Endodermal cell (in vitro differentiated cells): Measurements from ENCODE around the gene SSC5D. TPM values are rescaled to one million over a fixed set of nuclear protein-coding genes. Genes with fewer than 3 reads are reported as not detected.
A peak's percentile ranks its signal among the peaks of the same experiment; 100 is the strongest.

ENCODE experiments used
- DNase-seq: peaks from one replicate; pipeline ENCODE4 v3.0.0-alpha.2; 2017
- H3K27ac ChIP-seq: 2 replicates; pipeline ENCODE4 v1.5.1; 2013; ENCODE audit warnings: mild to moderate bottlenecking, low read depth, low read length, moderate library complexity
- H3K27me3 ChIP-seq: 2 replicates; pipeline ENCODE4 v1.6.1; 2013; ENCODE audit warnings: mild to moderate bottlenecking, low read length, moderate library complexity; ENCODE audit not compliant: insufficient read depth, control insufficient read depth, poor library complexity, severe bottlenecking
- H3K36me3 ChIP-seq: 2 replicates; pipeline ENCODE4 v1.7.0; 2013; ENCODE audit warnings: mild to moderate bottlenecking, low read length, moderate library complexity; ENCODE audit not compliant: control insufficient read depth, insufficient read depth
- H3K4me1 ChIP-seq: one replicate; pipeline ENCODE4 v1.7.0; 2013; ENCODE audit warnings: low read length; ENCODE audit not compliant: control insufficient read depth, insufficient read depth
- H3K4me3 ChIP-seq: 2 replicates; pipeline ENCODE4 v1.5.1; 2013; ENCODE audit warnings: mild to moderate bottlenecking, low read length, moderate library complexity
- H3K9ac ChIP-seq: 2 replicates; pipeline ENCODE4 v1.6.1; 2013; ENCODE audit warnings: mild to moderate bottlenecking, low read length, moderate library complexity; ENCODE audit not compliant: poor library complexity, severe bottlenecking; ENCODE audit errors: extremely low read depth
- H3K9me3 ChIP-seq: 2 replicates; pipeline ENCODE4 v1.6.1; 2013; ENCODE audit warnings: mild to moderate bottlenecking, low read length, moderate library complexity; ENCODE audit not compliant: control insufficient read depth
- H3K27ac Mint-ChIP-seq: 2 replicates; pipeline ENCODE4 v1.8.0; 2020; ENCODE audit warnings: mixed read lengths
- H3K27me3 Mint-ChIP-seq: 2 replicates; pipeline ENCODE4 v1.8.0; 2021; ENCODE audit warnings: mild to moderate bottlenecking, mixed read lengths; ENCODE audit not compliant: insufficient read depth
- H3K36me3 Mint-ChIP-seq: 2 replicates; pipeline ENCODE4 v1.8.0; 2020; ENCODE audit warnings: low read depth, mixed read lengths
- H3K4me1 Mint-ChIP-seq: 2 replicates; pipeline ENCODE4 v1.8.0; 2020; ENCODE audit warnings: mixed read lengths
- H3K4me3 Mint-ChIP-seq: 2 replicates; pipeline ENCODE4 v1.8.0; 2020; ENCODE audit warnings: mild to moderate bottlenecking, moderate library complexity, mixed read lengths
- H3K9me3 Mint-ChIP-seq: 2 replicates; pipeline ENCODE4 v1.8.0; 2020; ENCODE audit warnings: mild to moderate bottlenecking, mixed read lengths
- WGBS, 2 experiments: methylation state at CpG; one replicate each; pipeline versions ENCODE4 v1.1.5 to v1.1.7; 2013; ENCODE audit warnings: missing lambda C conversion rate in 2 of 2, mixed read lengths in 1 of 2; ENCODE audit not compliant: insufficient coverage in 1 of 2, insufficient read length in 1 of 2; 5-methylcytosine and 5-hydroxymethylcytosine counted together
- total RNA-seq, 2 donors: library from RNA; stranded (reverse); fragmentation: NEBNext Ultra II Directional in 1 of 2; extraction: Animal tissue kit (Norgen Biotek cat#: 25700) in 1 of 2; gene quantifications; 2 replicates in 1 of 2; 3 replicates in 1 of 2; pipeline ENCODE4 v1.2.1, GENCODE V29; 2021
- TF ChIP-seq, protein P1 (sequence below): fragments of 200-600 bp; sonication (generic); conservative IDR thresholded peaks from 2 replicates; pipeline ENCODE4 v1.5.0; 2021; ENCODE audit warnings: antibody characterized with exemption, mild to moderate bottlenecking

Gene SSC5D
- total RNA-seq, 2 donors from 2014 or later = 1.4 to 2.4 TPM

DNA sequence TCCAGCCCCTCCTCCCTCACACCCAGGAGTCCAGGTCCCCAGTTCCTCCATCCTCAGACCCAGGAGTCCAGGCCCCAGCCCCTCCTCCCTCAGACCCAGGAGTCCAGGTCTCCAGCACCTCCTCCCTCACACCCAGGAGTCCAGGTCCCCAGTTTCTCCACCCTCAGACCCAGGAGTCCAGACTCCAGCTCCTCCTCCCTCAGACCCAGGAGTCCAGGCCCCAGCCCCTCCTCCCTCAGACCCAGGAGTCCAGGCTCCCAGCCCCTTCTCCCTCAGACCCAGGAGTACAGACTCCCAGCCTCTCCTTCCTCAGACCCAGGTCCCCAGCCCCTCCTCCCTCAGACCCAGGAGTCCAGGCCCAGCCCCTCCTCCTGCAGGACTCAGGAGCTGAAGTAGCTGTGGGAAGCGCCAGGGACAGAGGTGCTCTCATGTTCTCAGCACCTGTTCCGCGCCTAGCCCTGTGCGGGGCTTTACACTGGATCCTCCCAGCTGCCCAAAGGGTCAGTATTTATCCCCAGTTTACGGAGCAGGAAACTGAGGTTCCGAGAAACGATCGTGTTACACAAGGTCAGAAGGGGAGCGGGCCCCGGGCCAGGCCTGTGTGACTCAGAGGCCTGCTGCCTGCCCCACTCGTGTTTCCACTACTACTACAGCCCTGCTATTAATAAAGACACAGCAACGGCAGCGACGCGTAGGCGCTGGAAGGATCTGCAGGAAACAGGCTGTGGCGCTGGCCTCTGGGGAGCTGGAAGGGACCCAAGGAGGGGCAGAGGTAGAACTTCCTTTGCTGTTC, 58.8 kb downstream of the SSC5D start:
- no peak overlapping the region for H3K4me3 Mint-ChIP-seq
- H3K4me3 ChIP-seq = no peak overlapping the region
- H3K27ac ChIP-seq = no peak overlapping the region
- H3K27me3 Mint-ChIP-seq = peaks cover 15% of the 10 kb centered on the region
- H3K9me3 ChIP-seq = no peaks in the 10 kb centered on the region
- DNase-seq = no peak
- no peaks in the 10 kb centered on the region for H3K36me3 Mint-ChIP-seq
- H3K27ac Mint-ChIP-seq = no peak overlapping the region
- no peaks in the 10 kb centered on the region for H3K27me3 ChIP-seq
- H3K36me3 ChIP-seq = no peaks in the 10 kb centered on the region
- no peaks in the 10 kb centered on the region for H3K9me3 Mint-ChIP-seq
- H3K4me1 ChIP-seq = peaks cover 2% of the 10 kb centered on the region
- WGBS, 2 experiments = 75 to 83% methylated on average over 13 to 17 of the region's 17 CpGs
- TF ChIP-seq, protein P1, sequence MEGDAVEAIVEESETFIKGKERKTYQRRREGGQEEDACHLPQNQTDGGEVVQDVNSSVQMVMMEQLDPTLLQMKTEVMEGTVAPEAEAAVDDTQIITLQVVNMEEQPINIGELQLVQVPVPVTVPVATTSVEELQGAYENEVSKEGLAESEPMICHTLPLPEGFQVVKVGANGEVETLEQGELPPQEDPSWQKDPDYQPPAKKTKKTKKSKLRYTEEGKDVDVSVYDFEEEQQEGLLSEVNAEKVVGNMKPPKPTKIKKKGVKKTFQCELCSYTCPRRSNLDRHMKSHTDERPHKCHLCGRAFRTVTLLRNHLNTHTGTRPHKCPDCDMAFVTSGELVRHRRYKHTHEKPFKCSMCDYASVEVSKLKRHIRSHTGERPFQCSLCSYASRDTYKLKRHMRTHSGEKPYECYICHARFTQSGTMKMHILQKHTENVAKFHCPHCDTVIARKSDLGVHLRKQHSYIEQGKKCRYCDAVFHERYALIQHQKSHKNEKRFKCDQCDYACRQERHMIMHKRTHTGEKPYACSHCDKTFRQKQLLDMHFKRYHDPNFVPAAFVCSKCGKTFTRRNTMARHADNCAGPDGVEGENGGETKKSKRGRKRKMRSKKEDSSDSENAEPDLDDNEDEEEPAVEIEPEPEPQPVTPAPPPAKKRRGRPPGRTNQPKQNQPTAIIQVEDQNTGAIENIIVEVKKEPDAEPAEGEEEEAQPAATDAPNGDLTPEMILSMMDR = no peak
- peaks cover 19% of the 10 kb centered on the region for H3K4me1 Mint-ChIP-seq
- H3K9ac ChIP-seq = no peak overlapping the region

DNA sequence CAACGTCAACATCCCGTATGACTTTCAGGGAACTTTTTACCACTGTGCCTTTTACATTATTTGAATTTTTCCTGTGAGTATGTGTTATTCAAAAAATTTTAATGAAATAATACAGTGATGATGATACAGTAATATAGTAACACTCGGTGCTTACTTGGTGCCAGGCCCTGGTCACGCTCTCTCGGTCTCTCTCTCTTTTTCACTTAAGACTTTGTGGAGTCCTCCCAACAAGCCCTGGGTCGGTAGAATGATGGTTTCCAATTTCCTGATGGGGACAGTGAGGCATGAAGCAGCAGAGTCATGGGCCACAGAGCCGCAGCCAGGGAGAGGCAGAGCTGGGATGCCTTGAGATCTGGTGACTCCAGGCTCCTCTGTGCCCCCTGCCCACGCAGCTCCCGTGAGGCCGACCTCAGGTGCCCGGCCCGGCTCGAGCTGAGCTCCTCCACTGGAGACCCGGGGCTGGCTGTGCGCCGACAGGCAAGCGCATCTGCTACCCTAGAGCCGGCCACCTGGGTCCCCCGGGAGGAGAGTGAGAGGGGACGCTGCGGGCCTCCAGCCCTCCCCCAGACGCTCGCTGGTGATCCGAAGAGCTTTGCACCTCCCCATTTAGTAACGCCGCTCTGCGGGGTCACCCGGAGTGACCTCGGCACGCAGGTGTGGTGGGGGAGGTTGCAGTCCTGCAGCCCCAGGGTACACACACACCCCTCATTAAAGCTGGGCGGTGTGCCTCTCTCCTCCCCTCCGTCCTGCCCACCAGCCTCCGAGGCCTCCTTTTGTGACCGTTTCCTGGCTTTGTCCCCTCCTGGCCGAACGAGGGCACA, 61.5 kb downstream of the SSC5D start:
- Histone ChIP-seq H3K4me1 (peaks cover 6% of the 10 kb centered on the region), H3K4me3 (peak overlapping the region; percentile 64), H3K27me3 (no peaks in the 10 kb centered on the region), H3K36me3 (no peaks in the 10 kb centered on the region), H3K9me3 (no peaks in the 10 kb centered on the region), H3K9ac (peak overlapping the region; percentile 45), H3K27ac (peak overlapping the region; percentile 0)
- peak; percentile 83 for DNase-seq
- Mint-ChIP-seq H3K4me3 (peak overlapping the region; percentile 56), H3K27me3 (peaks cover 5% of the 10 kb centered on the region), H3K9me3 (no peaks in the 10 kb centered on the region), H3K27ac (peak overlapping the region; percentile 91), H3K4me1 (peaks cover 34% of the 10 kb centered on the region), H3K36me3 (no peaks in the 10 kb centered on the region)
- TF ChIP-seq, protein P1 = peak; percentile 51
- 8 to 21% methylated on average over 6 to 29 of the region's 36 CpGs for WGBS, 2 experiments

DNA sequence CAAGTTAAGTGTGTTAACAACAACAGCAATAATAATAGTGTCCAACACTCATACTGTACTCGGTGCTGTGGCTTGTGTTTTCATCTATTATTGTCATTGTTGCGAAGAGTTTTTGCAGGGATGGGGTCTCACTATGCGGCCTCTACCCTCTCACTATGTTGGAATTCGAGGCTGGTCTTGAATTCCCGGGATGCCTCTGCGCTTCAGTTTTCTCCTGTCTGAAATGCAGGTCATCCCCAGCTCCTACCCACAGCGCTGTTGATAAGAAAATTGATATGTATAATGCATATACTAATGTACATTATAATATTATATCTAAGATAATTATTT, 62.0 kb downstream of the SSC5D start:
- Histone ChIP-seq H3K4me3 (peak overlapping the region; percentile 64), H3K27ac (peak overlapping the region; percentile 0), H3K9me3 (no peaks in the 10 kb centered on the region), H3K4me1 (peaks cover 6% of the 10 kb centered on the region), H3K27me3 (no peaks in the 10 kb centered on the region), H3K9ac (peak overlapping the region; percentile 45), H3K36me3 (no peaks in the 10 kb centered on the region)
- DNase-seq = no peak
- Mint-ChIP-seq H3K4me1 (peaks cover 37% of the 10 kb centered on the region), H3K9me3 (no peaks in the 10 kb centered on the region), H3K27ac (peak overlapping the region; percentile 91), H3K27me3 (peaks cover 2% of the 10 kb centered on the region), H3K4me3 (peak overlapping the region; percentile 56), H3K36me3 (no peaks in the 10 kb centered on the region)
- 11 to 23% methylated on average over 3 to 5 of the region's 7 CpGs for WGBS, 2 experiments
- TF ChIP-seq, protein P1 = no peak
